GM18870 (cell line): ENCODE results near the gene SLC25A44.

Experiments used
- ATAC-seq: cut with Tn5 transposase; IDR thresholded peaks from one replicate; pipeline ENCODE4 v1.9.1; 2021; ENCODE audit warnings: moderate library complexity; ENCODE audit not compliant: unreplicated experiment

The SLC25A44 gene, protein sequence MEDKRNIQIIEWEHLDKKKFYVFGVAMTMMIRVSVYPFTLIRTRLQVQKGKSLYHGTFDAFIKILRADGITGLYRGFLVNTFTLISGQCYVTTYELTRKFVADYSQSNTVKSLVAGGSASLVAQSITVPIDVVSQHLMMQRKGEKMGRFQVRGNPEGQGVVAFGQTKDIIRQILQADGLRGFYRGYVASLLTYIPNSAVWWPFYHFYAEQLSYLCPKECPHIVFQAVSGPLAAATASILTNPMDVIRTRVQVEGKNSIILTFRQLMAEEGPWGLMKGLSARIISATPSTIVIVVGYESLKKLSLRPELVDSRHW

DNA sequence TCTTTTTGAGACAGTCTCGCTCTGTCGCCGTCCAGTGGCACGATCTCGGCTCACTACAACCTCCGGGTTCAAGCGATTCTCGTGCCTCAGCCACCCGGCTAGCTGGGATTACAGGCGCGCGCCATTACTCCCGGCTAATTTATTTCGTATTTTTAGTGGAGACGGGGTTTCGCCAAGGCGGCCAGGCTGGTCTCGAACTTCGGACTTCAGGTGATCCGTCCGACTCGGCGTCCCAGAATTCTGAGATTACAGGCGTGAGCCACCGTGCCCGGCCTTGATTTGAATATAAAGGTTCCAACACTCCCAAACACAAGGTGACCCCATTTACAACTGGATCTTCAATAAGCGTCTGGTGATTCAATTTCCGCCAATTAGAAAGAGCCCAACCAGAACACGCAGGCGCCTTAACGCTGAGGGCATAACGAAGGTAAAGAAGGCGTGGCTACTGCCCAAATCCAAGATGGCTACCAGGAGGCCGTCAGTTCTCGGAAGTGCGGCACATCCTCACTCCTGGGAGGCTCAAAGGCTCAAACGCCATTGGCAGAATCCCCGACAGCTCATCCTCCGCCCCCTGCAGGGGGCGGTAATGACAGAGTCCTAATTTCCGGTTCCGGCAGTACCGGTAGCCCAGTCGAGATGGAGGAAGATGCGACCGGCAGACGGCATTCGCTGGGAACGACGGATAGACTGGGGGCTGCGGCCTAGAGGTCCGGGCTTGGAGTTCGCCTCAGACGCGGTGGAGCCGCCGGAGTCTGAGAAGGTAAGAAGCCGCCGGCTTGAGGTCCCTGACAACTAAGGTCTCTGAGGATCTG is at the start of gene SLC25A44:
SLC25A44 (plus strand) TSS at position 617 of the 812 bp plus-strand sequence. CDS start 5,744 bp downstream, outside the sequence.
- peak; percentile 91 for ATAC-seq

DNA sequence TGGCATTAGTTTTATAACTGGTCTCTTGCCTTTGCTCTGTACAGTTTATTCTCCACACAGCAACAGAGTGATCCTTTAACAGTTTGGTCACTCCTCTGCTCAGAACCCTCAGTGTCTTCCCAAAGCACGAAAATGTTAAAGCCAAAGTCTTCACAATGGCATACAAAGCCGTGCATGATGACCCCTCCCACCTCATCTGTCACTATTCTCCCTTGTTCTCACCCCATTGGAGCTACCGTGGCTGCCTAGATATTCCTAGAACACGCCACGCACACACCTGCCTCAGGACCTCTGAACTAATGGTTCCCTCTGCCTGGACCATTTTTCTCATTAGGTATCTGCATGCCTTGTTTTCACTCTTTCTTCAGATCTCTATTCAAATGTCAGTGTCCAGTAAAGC is 49.2 kb upstream of the SLC25A44 start:
- ATAC-seq = no peak

- ATAC-seq = no peak
Measured at GRCh38 chr1:156145650-156146019, 48.3 kb upstream of the SLC25A44 start.

GRCh38 chr1:156146020-156146768 is 47.7 kb upstream of the SLC25A44 start:
- no peak for ATAC-seq

GRCh38 chr1:156146769-156147405 is 47.0 kb upstream of the SLC25A44 start:
- no peak for ATAC-seq

DNA sequence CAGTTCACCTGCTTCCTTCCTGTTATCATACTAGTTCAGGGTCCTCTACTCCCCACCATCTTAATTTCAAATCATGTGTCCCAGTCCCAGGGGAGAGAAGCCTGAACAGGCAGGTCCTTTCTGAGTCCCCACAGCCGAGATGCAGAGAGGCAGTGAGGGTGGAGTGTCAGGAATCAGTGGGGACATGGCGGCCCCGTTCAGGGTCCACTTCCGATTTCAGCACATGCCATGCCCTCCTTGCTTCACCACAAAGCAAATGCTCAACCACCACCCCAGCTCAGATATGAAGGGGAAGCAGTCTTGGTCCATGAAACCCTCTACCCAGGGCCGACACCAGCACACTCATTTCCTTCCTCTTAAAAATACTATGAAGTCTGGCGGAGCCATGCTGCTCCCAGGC is 45.7 kb upstream of the SLC25A44 start:
- no peak for ATAC-seq

DNA sequence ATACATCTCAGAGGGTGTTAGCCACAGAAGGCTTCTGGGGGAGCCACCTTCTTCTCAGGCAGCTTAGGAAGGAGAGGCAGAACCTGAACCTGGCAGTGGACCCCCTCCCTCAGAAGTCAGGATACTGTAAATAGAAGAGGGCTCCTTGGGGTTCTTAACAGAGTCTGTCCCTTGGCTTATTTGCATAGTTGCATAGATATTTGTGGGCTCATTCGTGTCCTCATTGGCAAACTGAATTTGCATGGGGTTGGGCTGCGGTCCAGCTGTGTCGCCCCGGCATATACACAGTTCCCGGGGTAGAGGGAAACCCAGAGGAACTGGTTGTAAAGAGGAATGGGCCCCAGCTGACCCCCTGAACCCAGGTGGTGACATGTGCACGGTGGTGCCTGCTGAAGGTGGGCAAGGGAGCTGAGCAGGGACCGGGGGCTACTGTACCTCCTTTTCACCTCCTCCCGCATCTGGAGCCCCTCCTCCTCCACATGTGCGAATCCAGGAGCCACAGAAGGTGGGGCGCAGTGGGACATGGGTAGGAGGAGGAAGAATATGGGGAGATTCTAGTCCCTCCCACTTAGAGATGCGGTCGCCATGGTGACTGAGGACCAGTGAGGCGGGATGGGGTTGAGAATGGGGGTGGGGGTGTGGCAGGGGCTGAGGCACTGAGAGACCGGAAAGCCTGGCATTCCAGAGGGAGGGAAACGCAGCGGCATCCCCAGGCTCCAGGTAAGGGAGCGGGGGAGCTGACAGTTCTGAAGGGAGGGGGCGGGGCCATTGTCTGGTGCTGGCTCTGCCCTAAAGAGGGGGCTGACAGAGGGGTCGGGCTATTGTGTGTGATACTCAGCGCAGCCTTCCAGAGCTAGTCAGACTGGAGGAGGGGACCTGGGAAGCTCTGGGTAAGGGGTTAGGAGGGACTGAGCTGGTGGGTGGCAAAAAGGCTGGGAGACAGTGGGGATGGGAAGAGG is 44.3 kb upstream of the SLC25A44 start:
- peak; percentile 34 for ATAC-seq

DNA sequence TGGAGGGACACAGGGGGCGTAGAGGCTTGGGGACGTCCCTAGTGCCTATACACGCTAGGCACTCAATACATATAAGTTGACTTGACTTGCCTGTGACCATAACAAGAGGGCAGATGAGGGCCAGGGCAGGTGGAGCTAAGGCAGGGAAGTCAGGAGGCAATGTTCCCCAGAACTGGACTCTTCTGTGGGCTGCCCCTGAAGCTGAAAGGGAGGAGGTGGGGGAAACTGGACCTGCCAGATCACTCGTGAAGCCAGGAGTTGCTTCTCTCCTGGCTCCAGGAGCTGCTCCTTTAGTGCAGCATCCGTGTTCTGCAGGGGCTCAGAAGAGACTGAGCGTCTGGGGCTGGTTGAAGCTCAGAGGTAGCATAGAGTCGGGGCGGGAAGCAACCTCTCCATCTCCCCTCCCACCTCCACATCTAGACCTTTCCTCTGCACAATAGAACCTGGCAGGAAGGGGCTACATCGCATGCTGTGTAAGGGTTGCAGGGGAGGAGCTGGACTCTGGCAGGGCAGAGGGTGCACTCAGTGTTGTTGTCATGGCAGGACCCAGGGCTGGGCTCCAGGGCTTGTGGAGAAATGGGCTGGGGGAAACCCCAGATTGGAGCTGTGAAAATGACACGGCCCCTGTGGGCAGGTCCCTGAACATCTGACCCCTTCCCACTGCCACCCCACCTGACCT is 43.4 kb upstream of the SLC25A44 start:
- ATAC-seq = no peak

DNA sequence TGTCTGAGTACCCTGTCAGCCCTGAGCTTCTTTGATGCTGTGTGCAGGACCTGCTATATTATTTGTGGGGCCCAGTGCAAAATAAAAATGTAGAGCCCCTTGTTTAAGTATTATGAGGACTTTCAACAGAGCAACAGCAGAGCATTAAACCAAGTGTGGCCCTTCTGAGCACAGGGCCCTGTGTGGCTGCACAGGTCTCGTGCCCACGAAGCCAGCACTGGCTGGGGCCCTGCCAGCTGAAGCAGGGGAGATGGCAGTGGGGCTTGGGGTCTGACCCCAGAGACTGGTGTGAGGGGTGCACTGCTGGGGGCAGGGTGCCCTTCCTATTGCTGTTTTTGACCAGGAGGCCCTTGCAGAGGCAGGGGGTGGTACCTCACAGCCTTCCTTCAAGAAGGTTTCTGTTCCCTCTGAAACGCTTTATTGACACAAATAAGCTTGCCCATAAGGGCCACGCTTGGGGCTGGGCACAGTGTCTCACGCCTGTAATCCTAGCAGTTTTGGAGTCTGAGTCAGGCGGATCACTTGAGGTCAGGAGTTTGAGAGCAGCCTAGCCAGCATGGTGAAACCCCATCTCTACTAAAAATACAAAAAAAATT is 42.7 kb upstream of the SLC25A44 start:
- no peak for ATAC-seq

GRCh38 chr1:156152628-156153027 is 41.3 kb upstream of the SLC25A44 start:
- ATAC-seq = no peak

- no peak for ATAC-seq
Measured at GRCh38 chr1:156153362-156153761, 40.5 kb upstream of the SLC25A44 start, which contains the start of gene SEMA4A. TSS of gene SEMA4A (plus strand) at chr1:156153585. CDS start at chr1:156154579, 994 bp downstream.

GRCh38 chr1:156154317-156154749 is 39.6 kb upstream of the SLC25A44 start:
- peak; percentile 43 for ATAC-seq

- ATAC-seq = no peak
Measured at GRCh38 chr1:156155756-156156510, 38.0 kb upstream of the SLC25A44 start.

DNA sequence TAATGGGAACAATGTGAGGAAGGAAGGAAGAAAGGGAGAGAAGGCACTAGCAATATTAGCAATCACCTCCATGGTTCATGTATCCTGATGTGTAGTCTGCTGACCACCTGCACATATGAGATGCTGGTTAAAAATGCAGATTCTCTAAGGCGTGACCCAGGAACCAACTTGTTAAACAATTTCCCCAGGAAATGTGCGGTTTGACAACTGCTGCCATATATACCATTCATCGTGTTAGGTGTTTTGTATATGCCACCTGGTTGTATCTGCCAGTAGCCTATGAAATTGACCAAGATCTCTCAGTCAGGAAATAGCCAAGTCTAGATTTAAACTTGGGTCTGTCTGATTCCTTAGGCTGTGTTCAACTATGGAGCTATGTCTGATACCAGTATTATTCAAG is 36.4 kb upstream of the SLC25A44 start:
- ATAC-seq = no peak

GRCh38 chr1:156157966-156158365 is 35.9 kb upstream of the SLC25A44 start:
- ATAC-seq = no peak

DNA sequence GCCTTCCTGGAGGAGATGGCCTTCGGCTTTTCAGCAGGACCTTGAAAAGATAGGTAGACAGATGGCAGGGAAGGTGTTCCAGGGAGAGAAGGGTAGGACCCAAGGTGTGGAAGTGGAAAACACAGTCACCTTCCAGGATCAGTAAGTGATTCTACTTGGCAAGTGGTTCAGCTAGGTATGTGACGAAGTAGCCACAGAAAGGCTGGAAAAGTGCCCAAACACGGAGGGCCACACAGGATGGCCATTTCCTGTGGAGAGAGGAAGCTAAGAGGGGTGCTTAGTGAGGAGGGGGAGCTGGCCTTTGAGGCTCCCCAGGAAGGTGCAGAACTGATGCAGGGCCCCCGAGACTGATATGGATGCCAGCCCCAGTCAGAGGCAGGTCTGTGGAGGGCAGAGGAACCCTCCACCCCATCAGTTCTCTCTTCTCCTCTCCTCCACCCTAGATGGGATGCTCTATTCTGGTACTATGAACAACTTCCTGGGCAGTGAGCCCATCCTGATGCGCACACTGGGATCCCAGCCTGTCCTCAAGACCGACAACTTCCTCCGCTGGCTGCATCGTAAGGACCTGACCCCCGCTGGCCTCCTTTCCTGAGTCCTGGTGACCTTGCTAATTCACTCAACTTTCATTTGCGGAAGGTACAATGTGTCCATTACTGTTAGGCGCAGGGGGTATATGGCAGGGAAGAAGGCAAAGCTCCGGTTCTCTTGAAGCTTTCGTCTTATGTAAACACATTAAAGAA is 33.7 kb upstream of the SLC25A44 start:
- ATAC-seq = no peak

- ATAC-seq = no peak
Measured at GRCh38 chr1:156160743-156161171, 33.1 kb upstream of the SLC25A44 start.
